Loucy (cell line): Measurements from ENCODE around the gene PREPL.

ENCODE experiments used
- H2AFZ ChIP-seq: fragments of 200-600 bp; sonication (generic); 2 replicates; pipeline ENCODE4 v1.6.0; 2016; ENCODE audit warnings: antibody characterized with exemption, mild to moderate bottlenecking, low read length, moderate library complexity
- H3F3A ChIP-seq: fragments of 200-600 bp; 2 replicates; pipeline ENCODE4 v1.6.0; 2016; ENCODE audit warnings: antibody characterized with exemption, low read depth, mild to moderate bottlenecking
- H3K27me3 ChIP-seq: fragments of 200-600 bp; sonication (generic); 2 replicates; pipeline ENCODE4 v1.6.1; 2014; ENCODE audit warnings: low read length, mild to moderate bottlenecking; ENCODE audit not compliant: insufficient read depth, poor library complexity, severe bottlenecking
- H3K36me3 ChIP-seq: fragments of 200-600 bp; sonication (generic); 2 replicates; pipeline ENCODE4 v1.6.1; 2016; ENCODE audit warnings: low read length; ENCODE audit not compliant: insufficient read depth
- H3K4me1 ChIP-seq: fragments of 200-600 bp; sonication (generic); 2 replicates; pipeline ENCODE4 v1.5.1; 2014; ENCODE audit warnings: low read length, mild to moderate bottlenecking; ENCODE audit not compliant: insufficient read depth, poor library complexity, severe bottlenecking
- H3K4me2 ChIP-seq: fragments of 200-600 bp; sonication (generic); 2 replicates; pipeline ENCODE4 v1.6.0; 2014; ENCODE audit warnings: antibody characterized with exemption, low read length, low read depth, mild to moderate bottlenecking; ENCODE audit not compliant: poor library complexity, severe bottlenecking
- H3K4me3 ChIP-seq: fragments of 200-600 bp; sonication (generic); 2 replicates; pipeline ENCODE4 v1.5.1; 2014; ENCODE audit warnings: low read length, mild to moderate bottlenecking, mixed read lengths; ENCODE audit not compliant: poor library complexity, severe bottlenecking
- H3K79me2 ChIP-seq: fragments of 200-600 bp; sonication (generic); 2 replicates; pipeline ENCODE4 v1.6.1; 2014; ENCODE audit warnings: low read length; ENCODE audit not compliant: insufficient read depth
- H3K9ac ChIP-seq: fragments of 200-600 bp; sonication (generic); 2 replicates; pipeline ENCODE4 v1.6.0; 2014; ENCODE audit warnings: mild to moderate bottlenecking, low read depth, low read length, moderate library complexity; ENCODE audit not compliant: poor library complexity, severe bottlenecking
- H3K9me2 ChIP-seq: fragments of 200-600 bp; sonication (generic); replicated peaks from 2 replicates; pipeline ENCODE4 v1.6.1; 2016; ENCODE audit warnings: low read depth, low read length, mixed read lengths
- H3K9me3 ChIP-seq: fragments of 200-600 bp; sonication (generic); 2 replicates; pipeline ENCODE4 v1.6.1; 2014; ENCODE audit warnings: mild to moderate bottlenecking, antibody characterized with exemption, low read length, low read depth; ENCODE audit not compliant: insufficient read depth
- H4K20me1 ChIP-seq: fragments of 200-600 bp; sonication (generic); 2 replicates; pipeline ENCODE4 v1.6.0; 2014; ENCODE audit warnings: antibody characterized with exemption, low read length, mild to moderate bottlenecking; ENCODE audit not compliant: insufficient read depth, poor library complexity, severe bottlenecking
- EZH2phosphoT487 ChIP-seq: fragments of 200-600 bp; IDR thresholded peaks from 2 replicates; pipeline ENCODE4 v1.6.1; 2018; ENCODE audit warnings: antibody characterized with exemption, mild to moderate bottlenecking, moderate library complexity, borderline replicate concordance
- TF ChIP-seq, protein P1 (sequence below): fragments of 200-600 bp; sonication (generic); conservative IDR thresholded peaks from 2 replicates; pipeline ENCODE4 v1.5.1; 2014; ENCODE audit warnings: mild to moderate bottlenecking, antibody characterized with exemption, low read length

The PREPL gene

DNA sequence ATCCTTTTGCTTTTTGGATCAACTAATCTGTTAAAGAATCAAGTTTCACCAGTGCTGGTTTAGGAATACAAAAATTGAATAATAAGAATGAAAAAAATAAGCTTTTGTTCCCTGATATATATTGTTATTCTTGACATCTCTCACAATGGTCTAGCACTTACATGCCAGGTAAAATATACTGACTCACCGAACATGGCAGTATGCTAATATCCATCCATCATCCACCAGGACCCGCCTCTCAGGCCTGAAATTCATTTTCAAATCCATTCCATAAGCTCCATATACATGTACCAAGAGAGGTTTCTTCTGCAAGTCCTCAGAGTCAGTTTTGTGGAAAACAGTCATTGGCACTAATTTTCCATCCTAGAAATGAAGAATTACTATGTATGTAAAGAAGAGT lies 32.5 kb downstream of the PREPL start:
- Histone ChIP-seq H3K4me2 (no peak overlapping the region), H3K9me2 (no peaks in the 10 kb centered on the region), H4K20me1 (no peaks in the 10 kb centered on the region)

DNA sequence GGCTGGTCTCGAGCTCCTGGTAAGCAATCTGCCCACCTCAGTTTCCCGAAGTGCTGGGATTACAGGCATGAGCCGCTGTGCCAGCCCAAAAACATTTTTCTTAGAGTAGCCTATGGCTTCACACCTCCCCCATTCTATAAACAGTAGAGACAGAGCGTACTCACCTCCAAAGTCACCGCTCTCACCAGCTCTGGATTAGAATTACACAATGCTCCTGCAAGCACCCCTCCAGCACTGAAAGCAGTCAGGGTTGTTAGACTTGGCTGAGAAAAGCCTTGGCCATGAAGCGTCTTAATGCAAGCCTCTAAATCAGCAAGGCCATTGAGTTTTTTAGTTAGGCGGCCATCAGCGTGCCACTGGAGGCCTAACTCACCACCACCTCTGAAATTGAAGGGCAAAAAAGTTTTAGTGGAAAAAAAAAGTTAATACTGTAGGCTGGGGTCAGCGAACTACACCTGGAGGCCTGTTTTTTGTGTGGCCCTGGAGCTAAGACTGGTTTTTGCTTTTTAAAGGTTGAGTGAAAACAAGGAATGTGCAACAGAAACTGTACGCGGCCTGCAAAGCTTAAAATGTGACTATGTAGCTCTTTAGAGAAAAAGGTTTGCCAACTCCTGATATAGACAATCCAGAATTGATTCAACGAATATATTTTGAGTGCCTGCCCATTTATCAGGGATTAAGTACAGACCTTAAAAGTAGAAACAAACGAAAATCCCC lies 34.6 kb downstream of the PREPL start:
- TF ChIP-seq, protein P1, sequence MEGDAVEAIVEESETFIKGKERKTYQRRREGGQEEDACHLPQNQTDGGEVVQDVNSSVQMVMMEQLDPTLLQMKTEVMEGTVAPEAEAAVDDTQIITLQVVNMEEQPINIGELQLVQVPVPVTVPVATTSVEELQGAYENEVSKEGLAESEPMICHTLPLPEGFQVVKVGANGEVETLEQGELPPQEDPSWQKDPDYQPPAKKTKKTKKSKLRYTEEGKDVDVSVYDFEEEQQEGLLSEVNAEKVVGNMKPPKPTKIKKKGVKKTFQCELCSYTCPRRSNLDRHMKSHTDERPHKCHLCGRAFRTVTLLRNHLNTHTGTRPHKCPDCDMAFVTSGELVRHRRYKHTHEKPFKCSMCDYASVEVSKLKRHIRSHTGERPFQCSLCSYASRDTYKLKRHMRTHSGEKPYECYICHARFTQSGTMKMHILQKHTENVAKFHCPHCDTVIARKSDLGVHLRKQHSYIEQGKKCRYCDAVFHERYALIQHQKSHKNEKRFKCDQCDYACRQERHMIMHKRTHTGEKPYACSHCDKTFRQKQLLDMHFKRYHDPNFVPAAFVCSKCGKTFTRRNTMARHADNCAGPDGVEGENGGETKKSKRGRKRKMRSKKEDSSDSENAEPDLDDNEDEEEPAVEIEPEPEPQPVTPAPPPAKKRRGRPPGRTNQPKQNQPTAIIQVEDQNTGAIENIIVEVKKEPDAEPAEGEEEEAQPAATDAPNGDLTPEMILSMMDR: no peak
- TF ChIP-seq EZH2phosphoT487: no peak
- H3K9me2 ChIP-seq: no peaks in the 10 kb centered on the region

More for the DNA sequence above, 32.5 kb downstream of the PREPL start:
- TF ChIP-seq EZH2phosphoT487: no peak
- TF ChIP-seq, protein P1: no peak
- Histone ChIP-seq H3K79me2 (no peaks in the 10 kb centered on the region), H3K9me3 (no peaks in the 10 kb centered on the region), H3F3A (no peaks in the 10 kb centered on the region), H3K36me3 (peaks cover 25% of the 10 kb centered on the region; the same call in 1 of the 2 replicates), H3K4me3 (no peak overlapping the region), H3K27me3 (no peaks in the 10 kb centered on the region), H3K9ac (no peak overlapping the region), H3K4me1 (no peaks in the 10 kb centered on the region), H2AFZ (no peak overlapping the region)

DNA sequence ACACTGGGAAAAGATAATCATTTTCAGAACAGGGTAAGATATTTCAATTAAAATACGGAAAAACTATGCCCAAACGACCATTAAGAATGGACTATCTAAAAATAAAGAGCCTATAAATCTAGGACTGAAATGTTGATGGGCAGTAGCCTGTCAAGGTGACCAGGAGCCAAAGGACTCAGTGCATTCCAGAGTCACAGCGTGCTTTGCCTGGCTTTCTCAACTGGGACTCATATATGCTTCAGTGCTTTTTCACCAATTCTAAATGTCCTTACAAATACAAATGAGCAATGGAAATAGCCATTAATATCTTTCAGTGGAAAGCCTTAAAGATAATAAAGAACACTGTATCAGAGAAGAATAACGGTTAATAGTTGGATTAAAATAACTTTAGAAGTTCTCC lies 35.4 kb downstream of the PREPL start:
- Histone ChIP-seq H3K36me3 (peaks cover 43% of the 10 kb centered on the region), H3F3A (no peaks in the 10 kb centered on the region), H3K9me2 (no peaks in the 10 kb centered on the region), H3K4me3 (no peak overlapping the region), H4K20me1 (no peaks in the 10 kb centered on the region), H3K27me3 (no peaks in the 10 kb centered on the region), H3K4me2 (no peak overlapping the region), H3K79me2 (no peaks in the 10 kb centered on the region), H3K9ac (no peak overlapping the region), H3K4me1 (no peaks in the 10 kb centered on the region), H3K9me3 (no peaks in the 10 kb centered on the region), H2AFZ (no peak overlapping the region)
- no peak for TF ChIP-seq EZH2phosphoT487
- TF ChIP-seq, protein P1: no peak

More for the DNA sequence above, 34.6 kb downstream of the PREPL start:
- Histone ChIP-seq H3K27me3 (no peaks in the 10 kb centered on the region), H3K79me2 (no peaks in the 10 kb centered on the region), H3K9ac (no peak overlapping the region), H3K4me1 (no peaks in the 10 kb centered on the region), H2AFZ (no peak overlapping the region), H3K36me3 (peaks cover 38% of the 10 kb centered on the region), H3K9me3 (no peaks in the 10 kb centered on the region), H3K4me2 (no peak overlapping the region), H3K4me3 (no peak overlapping the region), H3F3A (no peaks in the 10 kb centered on the region), H4K20me1 (no peaks in the 10 kb centered on the region)
